Measurements from ENCODE around the gene DBI.

The DBI gene

GRCh38 chr2:119367472-119368099 lies 809 bp downstream of the DBI start:
- H3K18ac ChIP-seq (ENCODE audit: low read depth in 1 of 2, low read length in 2 of 2), result peak overlapping the region; percentile 67 to 93
- peak overlapping the region; percentile 53 for H2BK5ac ChIP-seq (ENCODE audit: low read depth, low read length, poor library complexity, severe bottlenecking)
- peak overlapping the region; percentile 23 for H2BK120ac ChIP-seq (ENCODE audit: low read depth, low read length)
- H3K9ac ChIP-seq (ENCODE audit: low read length), result peak overlapping the region; percentile 93
- H3K4me1 ChIP-seq (ENCODE audit: control insufficient read depth, insufficient read depth, low read depth, low read length), result peaks cover 15% of the 10 kb centered on the region
- H3K27me3 ChIP-seq (ENCODE audit: control insufficient read depth in 1 of 2, insufficient read depth in 1 of 2, low read length in 2 of 2), result no peaks in the 10 kb centered on the region
- H3K4me3 ChIP-seq (ENCODE audit: insufficient read depth in 1 of 2, low read depth in 1 of 2, low read length in 2 of 2), result peak overlapping the region; percentile 70 to 98
- peaks cover 28 to 47% of the 10 kb centered on the region in 2 experiments for H3K36me3 ChIP-seq (ENCODE audit: control insufficient read depth in 1 of 2, insufficient read depth in 2 of 2, low read depth in 1 of 2, low read length in 2 of 2)
- H2BK15ac ChIP-seq (ENCODE audit: low read depth, poor library complexity, severe bottlenecking), result no peak overlapping the region
- H2BK12ac ChIP-seq (ENCODE audit: low read length in 2 of 2), result peak overlapping the region in 1 of 2 experiments; percentile 55
- H4K8ac ChIP-seq (ENCODE audit: low read length), result no peak overlapping the region
- peak overlapping the region in 1 of 2 experiments; percentile 54 for H3K4ac ChIP-seq (ENCODE audit: low read depth in 1 of 2, low read length in 2 of 2)
- H3K27ac ChIP-seq (ENCODE audit: low read length, poor library complexity, severe bottlenecking), result no peak overlapping the region
- peaks cover 35% of the 10 kb centered on the region for H3K79me1 ChIP-seq (replicated peaks; ENCODE audit: low read length, poor library complexity, severe bottlenecking)
- H2AFZ ChIP-seq (ENCODE audit: low read depth, low read length), result no peak overlapping the region
- no peaks in the 10 kb centered on the region for H3K9me3 ChIP-seq (ENCODE audit: control insufficient read depth, low read length)
- H4K91ac ChIP-seq (ENCODE audit: low read length), result no peak overlapping the region
- no peak overlapping the region for H2AK5ac ChIP-seq (ENCODE audit: low read length, severe bottlenecking)
- H3K4me2 ChIP-seq (ENCODE audit: low read length, poor library complexity, severe bottlenecking), result peak overlapping the region; percentile 93
- no peak overlapping the region for H3K23ac ChIP-seq (ENCODE audit: low read length in 2 of 2)
- H3K14ac ChIP-seq (ENCODE audit: low read length in 2 of 2), result peak overlapping the region in 1 of 2 experiments; percentile 64
- WGBS, result 2% methylated on average over 29 of the region's 32 CpGs
- peak; percentile 65 for DNase-seq

- Histone ChIP-seq H3K79me1 (replicated peaks; ENCODE audit: low read length, poor library complexity, severe bottlenecking) (peaks cover 28% of the 10 kb centered on the region), H3K36me3 (ENCODE audit: control insufficient read depth in 1 of 2, insufficient read depth in 2 of 2, low read depth in 1 of 2, low read length in 2 of 2) (peaks cover 39 to 68% of the 10 kb centered on the region in 2 experiments), H2AK5ac (ENCODE audit: low read length, severe bottlenecking) (no peak overlapping the region), H3K9me3 (ENCODE audit: control insufficient read depth, low read length) (no peaks in the 10 kb centered on the region), H3K27ac (ENCODE audit: low read length, poor library complexity, severe bottlenecking) (no peak overlapping the region), H3K4me2 (ENCODE audit: low read length, poor library complexity, severe bottlenecking) (no peak overlapping the region), H3K18ac (ENCODE audit: low read depth in 1 of 2, low read length in 2 of 2) (no peak overlapping the region), H2BK12ac (ENCODE audit: low read length in 2 of 2) (no peak overlapping the region), H3K14ac (ENCODE audit: low read length in 2 of 2) (no peak overlapping the region), H3K9ac (ENCODE audit: low read length) (no peak overlapping the region), H2BK15ac (ENCODE audit: low read depth, poor library complexity, severe bottlenecking) (no peak overlapping the region), H2BK5ac (ENCODE audit: low read depth, low read length, poor library complexity, severe bottlenecking) (no peak overlapping the region), H4K91ac (ENCODE audit: low read length) (no peak overlapping the region), H3K4me1 (ENCODE audit: control insufficient read depth, insufficient read depth, low read depth, low read length) (peaks cover 15% of the 10 kb centered on the region), H2BK120ac (ENCODE audit: low read depth, low read length) (no peak overlapping the region), H3K23ac (ENCODE audit: low read length in 2 of 2) (no peak overlapping the region), H3K4me3 (ENCODE audit: insufficient read depth in 1 of 2, low read depth in 1 of 2, low read length in 2 of 2) (no peak overlapping the region), H2AFZ (ENCODE audit: low read depth, low read length) (no peak overlapping the region), H4K8ac (ENCODE audit: low read length) (no peak overlapping the region), H3K4ac (ENCODE audit: low read depth in 1 of 2, low read length in 2 of 2) (no peak overlapping the region), H3K27me3 (ENCODE audit: control insufficient read depth in 1 of 2, insufficient read depth in 1 of 2, low read length in 2 of 2) (no peaks in the 10 kb centered on the region)
- DNase-seq, result no peak
- WGBS, result 82% methylated on average over 4 of the region's 6 CpGs
These were observed 3.1 kb downstream of the DBI start for GRCh38 chr2:119369845-119370244.

DNA sequence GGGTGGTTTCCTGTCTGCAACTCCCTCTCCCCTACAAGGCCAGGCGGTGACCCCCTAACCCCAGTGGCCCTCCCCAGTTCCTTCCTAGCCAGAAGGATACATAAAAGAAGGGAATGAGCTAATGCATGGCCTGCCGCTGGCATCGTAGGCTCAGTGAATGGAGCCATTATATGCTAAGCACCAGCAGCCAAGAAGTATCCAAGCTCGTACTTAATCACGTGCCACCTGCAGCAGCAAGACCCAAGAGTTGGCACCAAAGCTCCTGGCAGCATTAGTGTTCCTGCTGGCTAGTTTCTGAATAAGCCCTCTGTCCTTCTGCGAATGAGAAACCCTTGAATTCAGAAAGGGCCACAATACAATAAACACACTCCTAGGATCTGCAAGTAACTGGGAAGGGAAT lies 4.3 kb downstream of the DBI start:
- Histone ChIP-seq H3K79me1 (replicated peaks; ENCODE audit: low read length, poor library complexity, severe bottlenecking) (peaks cover 25% of the 10 kb centered on the region), H2BK5ac (ENCODE audit: low read depth, low read length, poor library complexity, severe bottlenecking) (no peak overlapping the region), H2BK120ac (ENCODE audit: low read depth, low read length) (no peak overlapping the region), H3K4me1 (ENCODE audit: control insufficient read depth, insufficient read depth, low read depth, low read length) (peaks cover 12% of the 10 kb centered on the region), H3K9me3 (ENCODE audit: control insufficient read depth, low read length) (no peaks in the 10 kb centered on the region), H2BK15ac (ENCODE audit: low read depth, poor library complexity, severe bottlenecking) (no peak overlapping the region), H3K27ac (ENCODE audit: low read length, poor library complexity, severe bottlenecking) (no peak overlapping the region), H2AK5ac (ENCODE audit: low read length, severe bottlenecking) (no peak overlapping the region), H3K27me3 (ENCODE audit: control insufficient read depth in 1 of 2, insufficient read depth in 1 of 2, low read length in 2 of 2) (no peaks in the 10 kb centered on the region), H3K36me3 (ENCODE audit: control insufficient read depth in 1 of 2, insufficient read depth in 2 of 2, low read depth in 1 of 2, low read length in 2 of 2) (peaks cover 39 to 68% of the 10 kb centered on the region in 2 experiments), H3K4me3 (ENCODE audit: insufficient read depth in 1 of 2, low read depth in 1 of 2, low read length in 2 of 2) (no peak overlapping the region), H4K91ac (ENCODE audit: low read length) (no peak overlapping the region), H3K23ac (ENCODE audit: low read length in 2 of 2) (no peak overlapping the region), H2AFZ (ENCODE audit: low read depth, low read length) (no peak overlapping the region), H3K4ac (ENCODE audit: low read depth in 1 of 2, low read length in 2 of 2) (no peak overlapping the region), H4K8ac (ENCODE audit: low read length) (no peak overlapping the region), H3K18ac (ENCODE audit: low read depth in 1 of 2, low read length in 2 of 2) (no peak overlapping the region), H3K9ac (ENCODE audit: low read length) (no peak overlapping the region), H3K4me2 (ENCODE audit: low read length, poor library complexity, severe bottlenecking) (no peak overlapping the region), H3K14ac (ENCODE audit: low read length in 2 of 2) (no peak overlapping the region), H2BK12ac (ENCODE audit: low read length in 2 of 2) (no peak overlapping the region)
- no peak for DNase-seq
- WGBS, result 96% methylated on average over 6 of the region's 6 CpGs

- Histone ChIP-seq H3K9ac (ENCODE audit: low read length) (no peak overlapping the region), H3K36me3 (ENCODE audit: control insufficient read depth in 1 of 2, insufficient read depth in 2 of 2, low read depth in 1 of 2, low read length in 2 of 2) (peaks cover 39 to 67% of the 10 kb centered on the region in 2 experiments), H3K79me1 (replicated peaks; ENCODE audit: low read length, poor library complexity, severe bottlenecking) (peaks cover 20% of the 10 kb centered on the region), H2AFZ (ENCODE audit: low read depth, low read length) (no peak overlapping the region), H4K8ac (ENCODE audit: low read length) (no peak overlapping the region), H3K27ac (ENCODE audit: low read length, poor library complexity, severe bottlenecking) (no peak overlapping the region), H3K23ac (ENCODE audit: low read length in 2 of 2) (no peak overlapping the region), H2BK15ac (ENCODE audit: low read depth, poor library complexity, severe bottlenecking) (no peak overlapping the region), H4K91ac (ENCODE audit: low read length) (no peak overlapping the region), H3K18ac (ENCODE audit: low read depth in 1 of 2, low read length in 2 of 2) (no peak overlapping the region), H2BK5ac (ENCODE audit: low read depth, low read length, poor library complexity, severe bottlenecking) (no peak overlapping the region), H3K27me3 (ENCODE audit: control insufficient read depth in 1 of 2, insufficient read depth in 1 of 2, low read length in 2 of 2) (no peaks in the 10 kb centered on the region), H3K4me2 (ENCODE audit: low read length, poor library complexity, severe bottlenecking) (no peak overlapping the region), H3K4ac (ENCODE audit: low read depth in 1 of 2, low read length in 2 of 2) (no peak overlapping the region), H3K4me3 (ENCODE audit: insufficient read depth in 1 of 2, low read depth in 1 of 2, low read length in 2 of 2) (no peak overlapping the region), H2AK5ac (ENCODE audit: low read length, severe bottlenecking) (no peak overlapping the region), H3K9me3 (ENCODE audit: control insufficient read depth, low read length) (no peaks in the 10 kb centered on the region), H3K4me1 (ENCODE audit: control insufficient read depth, insufficient read depth, low read depth, low read length) (peaks cover 8% of the 10 kb centered on the region), H3K14ac (ENCODE audit: low read length in 2 of 2) (no peak overlapping the region), H2BK120ac (ENCODE audit: low read depth, low read length) (no peak overlapping the region), H2BK12ac (ENCODE audit: low read length in 2 of 2) (no peak overlapping the region)
- no peak for DNase-seq
- WGBS, result 93% methylated on average over 6 of the region's 7 CpGs
These were observed 6.2 kb downstream of the DBI start for GRCh38 chr2:119372778-119373568.
